Activated B cell treated with CpG ODN at 0.5 μM for 24 hours (primary cell): ENCODE data around the gene CRYBB3. TPM values are rescaled to one million over a fixed set of nuclear protein-coding genes. Genes with fewer than 3 reads are reported as not detected.
"Not testable (repeated sequence)": the region's sequence is repeated elsewhere in the genome, so short reads cannot be mapped to it uniquely, and the experiment has no call there.

Experiments
- ATAC-seq: fragments of 200-7000 bp; cut with Tn5 transposase; one replicate; pipeline ENCODE4 v1.10.0; 2021; ENCODE audit warnings: low read depth, mild to moderate bottlenecking, moderate library complexity
- CTCF ChIA-PET: fragments of 350-600 bp; sonication (Branson Sonifier 250); formaldehyde crosslinking; loops from one replicate; lab custom pipeline; 2021; ENCODE audit warnings: antibody characterized with exemption; lab: Charles Lee
- POLR2A ChIA-PET: fragments of 350-600 bp; sonication (Branson Sonifier 250); formaldehyde crosslinking; loops from one replicate; lab custom pipeline; 2021; ENCODE audit warnings: antibody characterized with exemption; lab: Charles Lee
- DNase-seq: peaks from one replicate; pipeline ENCODE4 v3.0.0; 2022
- H3K27ac Mint-ChIP-seq: one replicate; pipeline ENCODE4 v1.8.0; 2020; ENCODE audit warnings: mixed read lengths
- H3K27me3 Mint-ChIP-seq: one replicate; pipeline ENCODE4 v1.8.0; 2021; ENCODE audit warnings: mixed read lengths
- H3K36me3 Mint-ChIP-seq: one replicate; pipeline ENCODE4 v1.8.0; 2021; ENCODE audit warnings: low read depth, mixed read lengths
- H3K4me1 Mint-ChIP-seq: one replicate; pipeline ENCODE4 v1.8.0; 2021; ENCODE audit warnings: mixed read lengths
- H3K4me3 Mint-ChIP-seq: one replicate; pipeline ENCODE4 v1.8.0; 2020; ENCODE audit warnings: mild to moderate bottlenecking, mixed read lengths
- H3K9me3 Mint-ChIP-seq: one replicate; pipeline ENCODE4 v1.8.0; 2020; ENCODE audit warnings: mixed read lengths
- CTCF ChIP-seq: fragments of 200-600 bp; IDR thresholded peaks from one replicate; pipeline ENCODE4 v1.8.0; 2022; ENCODE audit warnings: antibody characterized with exemption, mild to moderate bottlenecking
- intact Hi-C: fragments of 100-400 bp; cut with micrococcal nuclease; formaldehyde crosslinking; loops from one replicate; pipeline ENCODE4 v1.15.1; 2024
- total RNA-seq: library from RNA; stranded (reverse); gene quantifications from 2 replicates; pipeline ENCODE4 v1.2.3, GENCODE V29; 2022

The CRYBB3 gene
- total RNA-seq, 1 donor from 2014 or later, result not detected

GRCh38 chr22:25176799-25177198 lies 22.9 kb upstream of the CRYBB3 start:
- ChIA-PET POLR2A (no interaction called here), CTCF (no interaction called here)
- H3K4me1 Mint-ChIP-seq, result no peaks in the 10 kb centered on the region
- no peaks in the 10 kb centered on the region for H3K36me3 Mint-ChIP-seq
- peaks cover 6% of the 10 kb centered on the region for H3K27me3 Mint-ChIP-seq
- H3K4me3 Mint-ChIP-seq, result no peak overlapping the region
- intact Hi-C loops, result no loop called here
- DNase-seq (no peak), ATAC-seq (no peak)
- no peak overlapping the region for H3K27ac Mint-ChIP-seq
- H3K9me3 Mint-ChIP-seq, result peaks cover 5% of the 10 kb centered on the region
- no peak for TF ChIP-seq CTCF

- no peaks in the 10 kb centered on the region for H3K36me3 Mint-ChIP-seq
- DNase-seq (no peak), ATAC-seq (no peak)
- no peaks in the 10 kb centered on the region for H3K4me1 Mint-ChIP-seq
- no peak overlapping the region for H3K4me3 Mint-ChIP-seq
- ChIA-PET POLR2A (no interaction called here), CTCF (no interaction called here)
- peaks cover 5% of the 10 kb centered on the region for H3K27me3 Mint-ChIP-seq
- no peak for TF ChIP-seq CTCF
- no peak overlapping the region for H3K27ac Mint-ChIP-seq
- intact Hi-C loops, result no loop called here
- peaks cover 5% of the 10 kb centered on the region for H3K9me3 Mint-ChIP-seq
Measured at GRCh38 chr22:25177226-25177625, 22.4 kb upstream of the CRYBB3 start.

- no peaks in the 10 kb centered on the region for H3K36me3 Mint-ChIP-seq
- no peak overlapping the region for H3K27ac Mint-ChIP-seq
- CTCF ChIA-PET, result no interaction called here
- no peaks in the 10 kb centered on the region for H3K4me1 Mint-ChIP-seq
- intact Hi-C loops, result no loop called here
- ATAC-seq (no peak), DNase-seq (no peak)
- TF ChIP-seq CTCF, result no peak
- no peak overlapping the region for H3K4me3 Mint-ChIP-seq
- H3K9me3 Mint-ChIP-seq, result peaks cover 5% of the 10 kb centered on the region
- POLR2A ChIA-PET, result no interaction called here
- peaks cover 3% of the 10 kb centered on the region for H3K27me3 Mint-ChIP-seq
Measured at GRCh38 chr22:25177895-25178294, 21.8 kb upstream of the CRYBB3 start.

- POLR2A ChIA-PET, H3K36me3 Mint-ChIP-seq, H3K4me3 Mint-ChIP-seq, H3K9me3 Mint-ChIP-seq, H3K27ac Mint-ChIP-seq, H3K27me3 Mint-ChIP-seq, intact Hi-C loops, H3K4me1 Mint-ChIP-seq, CTCF ChIA-PET: not testable (repeated sequence)
- ATAC-seq (peak; percentile 19), DNase-seq (peak; percentile 19)
Measured at GRCh38 chr22:25178348-25178747, 21.3 kb upstream of the CRYBB3 start.

- H3K27me3 Mint-ChIP-seq, H3K9me3 Mint-ChIP-seq, H3K36me3 Mint-ChIP-seq, H3K4me1 Mint-ChIP-seq, intact Hi-C loops, DNase-seq, H3K4me3 Mint-ChIP-seq, CTCF ChIA-PET, H3K27ac Mint-ChIP-seq, POLR2A ChIA-PET: not testable (repeated sequence)
- peak; percentile 82 for ATAC-seq
Measured at GRCh38 chr22:25178869-25179631, 20.6 kb upstream of the CRYBB3 start.

- ChIA-PET POLR2A (no interaction called here), CTCF (no interaction called here)
- Mint-ChIP-seq H3K4me1 (no peaks in the 10 kb centered on the region), H3K4me3 (no peak overlapping the region), H3K27ac (no peak overlapping the region), H3K9me3 (peaks cover 5% of the 10 kb centered on the region), H3K27me3 (peaks cover 12% of the 10 kb centered on the region), H3K36me3 (no peaks in the 10 kb centered on the region)
- DNase-seq, result no peak
- ATAC-seq, result no peak
- intact Hi-C loops, result no loop called here
- TF ChIP-seq CTCF, result no peak
Measured at GRCh38 chr22:25182131-25183110, 17.2 kb upstream of the CRYBB3 start.
